Measurements from ENCODE around the gene HOXC10. TPM values are rescaled to one million over a fixed set of nuclear protein-coding genes. Genes with fewer than 3 reads are reported as not detected.

Gene HOXC10
- total RNA-seq, 4 donors from 2014 or later, result not detected

DNA sequence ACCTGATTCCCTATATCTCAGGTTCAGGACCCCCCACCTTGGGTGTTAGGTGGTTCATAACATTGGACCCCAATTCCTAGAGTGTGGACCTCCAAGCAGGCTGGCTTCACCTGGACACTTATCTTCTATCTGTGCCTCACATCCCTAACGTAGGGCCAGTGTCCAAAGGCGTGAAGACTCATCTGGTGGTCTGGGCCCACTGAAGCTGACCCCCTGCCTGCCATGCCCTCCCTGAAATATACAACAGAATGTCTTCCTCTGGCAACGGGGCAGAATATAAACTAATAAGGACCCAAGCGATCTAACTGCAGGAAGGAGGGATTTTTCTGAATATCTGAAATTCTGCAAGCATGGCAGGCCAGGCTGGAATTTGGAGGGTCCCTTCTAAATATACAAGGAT lies 40.7 kb upstream of the HOXC10 start:
- no peak for DNase-seq
- Histone ChIP-seq H3K36me3 (no peaks in the 10 kb centered on the region), H3K27ac (no peak overlapping the region), H3K4me3 (no peak overlapping the region), H3K9me3 (no peaks in the 10 kb centered on the region), H3K27me3 (peaks cover 100% of the 10 kb centered on the region), H3K4me1 (no peaks in the 10 kb centered on the region)
- in situ Hi-C loops (cut with MboI; ENCODE audit: low pct_ligation_motif_present in 1 of 4, low pct_unique_long_range_greater_than_20kb in 1 of 4, low sequenced_read_pairs in 3 of 4), result no loop called here
- intact Hi-C loops (cut with DNase I; ENCODE audit: low total_unique reads), result no loop called here
- TF ChIP-seq, protein P1, sequence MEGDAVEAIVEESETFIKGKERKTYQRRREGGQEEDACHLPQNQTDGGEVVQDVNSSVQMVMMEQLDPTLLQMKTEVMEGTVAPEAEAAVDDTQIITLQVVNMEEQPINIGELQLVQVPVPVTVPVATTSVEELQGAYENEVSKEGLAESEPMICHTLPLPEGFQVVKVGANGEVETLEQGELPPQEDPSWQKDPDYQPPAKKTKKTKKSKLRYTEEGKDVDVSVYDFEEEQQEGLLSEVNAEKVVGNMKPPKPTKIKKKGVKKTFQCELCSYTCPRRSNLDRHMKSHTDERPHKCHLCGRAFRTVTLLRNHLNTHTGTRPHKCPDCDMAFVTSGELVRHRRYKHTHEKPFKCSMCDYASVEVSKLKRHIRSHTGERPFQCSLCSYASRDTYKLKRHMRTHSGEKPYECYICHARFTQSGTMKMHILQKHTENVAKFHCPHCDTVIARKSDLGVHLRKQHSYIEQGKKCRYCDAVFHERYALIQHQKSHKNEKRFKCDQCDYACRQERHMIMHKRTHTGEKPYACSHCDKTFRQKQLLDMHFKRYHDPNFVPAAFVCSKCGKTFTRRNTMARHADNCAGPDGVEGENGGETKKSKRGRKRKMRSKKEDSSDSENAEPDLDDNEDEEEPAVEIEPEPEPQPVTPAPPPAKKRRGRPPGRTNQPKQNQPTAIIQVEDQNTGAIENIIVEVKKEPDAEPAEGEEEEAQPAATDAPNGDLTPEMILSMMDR (IDR thresholded peaks at IDR 0.05), result no peak
- 20 to 28% methylated on average over 1 to 4 of the region's 4 CpGs for WGBS, 2 donors (ENCODE audit: low coverage in 1 of 2)

DNA sequence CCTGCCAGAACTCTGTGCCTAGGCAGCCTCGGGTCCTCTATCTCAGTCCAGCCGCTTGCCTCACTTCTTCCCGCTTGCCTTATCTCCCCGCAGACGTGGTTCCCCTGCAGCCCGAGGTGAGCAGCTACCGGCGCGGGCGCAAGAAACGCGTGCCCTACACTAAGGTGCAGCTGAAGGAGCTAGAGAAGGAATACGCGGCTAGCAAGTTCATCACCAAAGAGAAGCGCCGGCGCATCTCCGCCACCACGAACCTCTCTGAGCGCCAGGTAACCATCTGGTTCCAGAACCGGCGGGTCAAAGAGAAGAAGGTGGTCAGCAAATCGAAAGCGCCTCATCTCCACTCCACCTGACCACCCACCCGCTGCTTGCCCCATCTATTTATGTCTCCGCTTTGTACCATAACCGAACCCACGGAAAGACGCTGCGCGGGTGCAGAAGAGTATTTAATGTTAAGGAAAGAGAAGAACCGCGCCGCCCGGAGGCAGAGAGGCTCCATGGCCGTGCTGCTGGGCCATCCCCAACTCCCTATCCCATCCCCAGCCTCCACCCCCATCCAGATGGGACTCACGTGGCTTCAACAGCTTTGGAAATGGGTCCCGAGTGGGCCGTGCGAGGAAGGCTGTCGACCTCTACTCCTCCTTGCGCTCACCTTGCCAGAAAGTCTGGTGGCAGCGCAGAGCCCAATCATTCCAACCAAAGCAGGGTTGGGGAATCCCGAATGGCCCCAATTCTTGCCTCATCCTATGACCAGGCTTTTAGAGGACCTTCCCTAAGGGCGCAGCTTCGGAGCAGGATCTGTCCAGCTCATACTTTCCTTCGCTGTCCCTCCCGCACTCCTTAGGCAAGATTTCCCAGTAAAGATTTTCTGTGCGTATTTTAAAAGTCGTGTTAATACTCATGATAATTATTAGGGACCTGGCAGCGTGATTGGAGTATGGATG lies 39.8 kb upstream of the HOXC10 start:
- Histone ChIP-seq H3K4me3 (no peak overlapping the region), H3K27ac (no peak overlapping the region), H3K27me3 (peaks cover 100% of the 10 kb centered on the region), H3K4me1 (no peaks in the 10 kb centered on the region), H3K36me3 (no peaks in the 10 kb centered on the region), H3K9me3 (no peaks in the 10 kb centered on the region)
- no peak for TF ChIP-seq EP300 (IDR thresholded peaks at IDR 0.05; ENCODE audit: low read depth)
- TF ChIP-seq POLR2AphosphoS5 (IDR thresholded peaks at IDR 0.05), result no peak
- TF ChIP-seq POLR2A (IDR thresholded peaks at IDR 0.05), result no peak
- TF ChIP-seq, protein P1 (IDR thresholded peaks at IDR 0.05), result no peak
- 16 to 31% methylated on average over 13 to 51 of the region's 51 CpGs for WGBS, 2 donors (ENCODE audit: low coverage in 1 of 2)
- intact Hi-C loops (cut with DNase I; ENCODE audit: low total_unique reads) (no loop called here), in situ Hi-C loops (cut with MboI; ENCODE audit: low pct_ligation_motif_present in 1 of 4, low pct_unique_long_range_greater_than_20kb in 1 of 4, low sequenced_read_pairs in 3 of 4) (no loop called here)
- no peak for DNase-seq

DNA sequence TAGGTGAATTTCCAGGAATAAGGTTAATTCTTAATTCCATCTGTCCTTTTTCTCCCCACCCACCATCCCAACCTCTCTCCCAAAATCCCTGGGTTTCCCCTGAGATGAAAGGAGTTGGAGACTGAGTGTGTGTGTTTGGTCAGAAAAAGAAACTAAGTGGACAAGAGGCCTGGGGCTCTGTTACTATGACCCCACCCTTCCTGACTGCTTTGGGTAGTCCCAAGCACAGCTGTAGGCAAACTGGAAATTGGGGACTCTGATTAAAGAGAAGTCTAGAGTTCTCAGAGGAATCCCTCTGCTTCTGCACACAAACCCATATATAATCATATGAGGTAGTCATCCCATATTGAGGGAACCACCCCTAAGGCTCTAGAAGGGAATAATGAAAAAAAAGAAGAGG lies 37.2 kb upstream of the HOXC10 start:
- Histone ChIP-seq H3K27ac (no peak overlapping the region), H3K36me3 (no peaks in the 10 kb centered on the region), H3K4me3 (no peak overlapping the region), H3K9me3 (no peaks in the 10 kb centered on the region), H3K4me1 (no peaks in the 10 kb centered on the region), H3K27me3 (peaks cover 100% of the 10 kb centered on the region)
- in situ Hi-C loops (cut with MboI; ENCODE audit: low pct_ligation_motif_present in 1 of 4, low pct_unique_long_range_greater_than_20kb in 1 of 4, low sequenced_read_pairs in 3 of 4) (no loop called here), intact Hi-C loops (cut with DNase I; ENCODE audit: low total_unique reads) (no loop called here)
- no peak for TF ChIP-seq POLR2A (IDR thresholded peaks at IDR 0.05)
- TF ChIP-seq EP300 (IDR thresholded peaks at IDR 0.05; ENCODE audit: low read depth), result no peak
- TF ChIP-seq, protein P1 (IDR thresholded peaks at IDR 0.05), result no peak
- no peak for TF ChIP-seq POLR2AphosphoS5 (IDR thresholded peaks at IDR 0.05)
- no peak for DNase-seq

DNA sequence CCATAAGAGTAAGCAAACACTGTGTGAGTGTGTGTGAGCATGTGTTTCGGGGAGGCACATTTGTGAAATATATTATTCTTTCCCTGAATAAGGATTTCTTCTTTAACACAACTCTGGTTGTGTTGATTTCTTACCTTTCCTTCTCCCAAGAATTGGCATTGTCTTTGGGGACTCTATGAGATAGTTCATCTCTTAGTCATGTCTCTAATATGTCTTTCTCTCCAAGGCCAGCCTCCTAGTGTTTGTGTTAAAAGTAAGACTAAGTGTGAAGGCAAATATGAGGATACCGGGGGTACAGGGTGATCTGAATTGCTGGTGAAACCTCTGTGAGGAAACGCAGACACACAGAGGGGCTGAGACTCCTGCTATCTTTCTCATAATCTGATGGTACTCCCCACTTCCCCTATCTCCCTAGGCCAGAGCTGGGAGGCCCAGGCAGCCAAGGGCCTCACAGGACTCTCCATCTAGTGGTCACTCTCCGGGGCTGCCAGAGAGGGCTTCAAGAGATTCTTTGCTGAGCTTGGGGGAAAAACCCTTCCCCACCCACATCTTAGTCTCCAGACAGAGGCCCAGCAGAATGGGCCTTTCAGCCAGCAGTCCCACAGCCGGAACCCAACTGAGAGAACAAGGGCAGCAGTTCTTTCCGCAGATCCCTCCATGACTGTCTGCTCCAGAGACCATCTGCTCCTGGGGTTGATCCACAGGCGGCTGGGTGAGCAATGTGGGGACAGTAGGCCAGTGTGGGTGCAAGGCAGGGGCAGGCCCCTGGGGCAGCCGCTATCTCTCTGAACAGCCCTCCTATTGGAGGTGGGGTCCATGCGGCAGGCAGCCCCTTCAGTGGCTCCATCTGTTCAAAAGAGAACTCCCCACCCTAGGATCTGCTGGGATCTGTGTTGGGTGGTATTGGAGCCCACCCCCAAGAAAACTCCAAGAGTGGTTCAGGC lies 36.0 kb upstream of the HOXC10 start:
- Histone ChIP-seq H3K4me3 (no peak overlapping the region), H3K4me1 (no peaks in the 10 kb centered on the region), H3K36me3 (no peaks in the 10 kb centered on the region), H3K27ac (no peak overlapping the region), H3K27me3 (peaks cover 100% of the 10 kb centered on the region), H3K9me3 (no peaks in the 10 kb centered on the region)
- 52 to 100% methylated on average over 1 to 9 of the region's 9 CpGs for WGBS, 2 donors (ENCODE audit: low coverage in 1 of 2)
- no peak for TF ChIP-seq POLR2A (IDR thresholded peaks at IDR 0.05)
- TF ChIP-seq, protein P1 (IDR thresholded peaks at IDR 0.05), result no peak
- TF ChIP-seq POLR2AphosphoS5 (IDR thresholded peaks at IDR 0.05), result no peak
- no peak for TF ChIP-seq EP300 (IDR thresholded peaks at IDR 0.05; ENCODE audit: low read depth)
- in situ Hi-C loops (cut with MboI; ENCODE audit: low pct_ligation_motif_present in 1 of 4, low pct_unique_long_range_greater_than_20kb in 1 of 4, low sequenced_read_pairs in 3 of 4) (no loop called here), intact Hi-C loops (cut with DNase I; ENCODE audit: low total_unique reads) (no loop called here)
- no peak for DNase-seq

All from transverse colon (tissue), 4 donors.